Astrocyte (in vitro differentiated cells and primary cell): ENCODE measurements around the gene AHDC1. TPM values are rescaled to one million over a fixed set of nuclear protein-coding genes. Genes with fewer than 3 reads are reported as not detected.

Experiments used
- DNase-seq: peaks from one replicate; pipeline ENCODE4 v3.0.0-alpha.2; 2010; ENCODE audit warnings: low read depth
- FAIRE-seq: peaks from 2 replicates; lab custom pipeline; 2011; peaks lifted over from hg19 to GRCh38; lab: Jason Lieb, UNC
- H2AFZ ChIP-seq: 2 replicates; pipeline ENCODE4 v1.6.0; 2012; ENCODE audit warnings: low read depth, low read length, inconsistent platforms
- H3K27ac ChIP-seq: 2 replicates; pipeline ENCODE4 v1.5.1; 2011; ENCODE audit warnings: low read depth, low read length, inconsistent platforms
- H3K27me3 ChIP-seq: 2 replicates; pipeline ENCODE4 v1.6.0; 2011; ENCODE audit warnings: low read length, inconsistent platforms; ENCODE audit not compliant: insufficient read depth
- H3K36me3 ChIP-seq: 2 replicates; pipeline ENCODE4 v1.5.1; 2011; ENCODE audit warnings: low read length, inconsistent platforms; ENCODE audit not compliant: insufficient read depth
- H3K4me1 ChIP-seq: 2 replicates; pipeline ENCODE4 v1.5.1; 2011; ENCODE audit warnings: low read length, inconsistent platforms; ENCODE audit not compliant: insufficient read depth
- H3K4me2 ChIP-seq: 2 replicates; pipeline ENCODE4 v1.6.0; 2012; ENCODE audit warnings: low read length, inconsistent platforms
- H3K4me3 ChIP-seq: 2 replicates; pipeline ENCODE4 v1.5.1; 2011; ENCODE audit warnings: low read depth, mild to moderate bottlenecking, low read length, inconsistent platforms; ENCODE audit not compliant: insufficient read depth
- H3K79me2 ChIP-seq: 2 replicates; pipeline ENCODE4 v1.6.0; 2012; ENCODE audit warnings: mild to moderate bottlenecking, low read length, inconsistent platforms; ENCODE audit not compliant: insufficient read depth
- H3K9ac ChIP-seq: 2 replicates; pipeline ENCODE4 v1.6.0; 2012; ENCODE audit warnings: mild to moderate bottlenecking, low read length, inconsistent platforms
- H3K9me3 ChIP-seq: 2 replicates; pipeline ENCODE4 v1.5.1; 2012; ENCODE audit warnings: low read depth, mild to moderate bottlenecking, low read length, inconsistent platforms; ENCODE audit not compliant: insufficient read depth
- H4K20me1 ChIP-seq: 2 replicates; pipeline ENCODE4 v1.6.0; 2012; ENCODE audit warnings: low read length, inconsistent platforms; ENCODE audit not compliant: insufficient read depth
- H3K27ac Mint-ChIP-seq: one replicate; pipeline ENCODE4 v1.8.0; 2021; ENCODE audit warnings: mild to moderate bottlenecking, mixed read lengths; ENCODE audit not compliant: unreplicated experiment
- H3K27me3 Mint-ChIP-seq: one replicate; pipeline ENCODE4 v1.8.0; 2021; ENCODE audit warnings: low read depth, mixed read lengths; ENCODE audit not compliant: unreplicated experiment
- H3K36me3 Mint-ChIP-seq: one replicate; pipeline ENCODE4 v1.8.0; 2021; ENCODE audit warnings: low read depth, mixed read lengths; ENCODE audit not compliant: unreplicated experiment
- H3K4me1 Mint-ChIP-seq: one replicate; pipeline ENCODE4 v1.8.0; 2021; ENCODE audit warnings: low read depth, mixed read lengths; ENCODE audit not compliant: unreplicated experiment
- H3K4me3 Mint-ChIP-seq: one replicate; pipeline ENCODE4 v1.8.0; 2021; ENCODE audit warnings: mild to moderate bottlenecking, moderate library complexity, mixed read lengths; ENCODE audit not compliant: unreplicated experiment
- H3K9me3 Mint-ChIP-seq: one replicate; pipeline ENCODE4 v1.8.0; 2021; ENCODE audit warnings: mild to moderate bottlenecking, mixed read lengths; ENCODE audit not compliant: unreplicated experiment
- CTCF ChIP-seq: IDR thresholded peaks from 2 replicates; pipeline ENCODE4 v1.5.1; 2011; ENCODE audit warnings: low read depth, mild to moderate bottlenecking, inconsistent platforms, low read length, moderate library complexity; ENCODE audit not compliant: insufficient read depth
- EZH2 ChIP-seq: IDR thresholded peaks from 2 replicates; pipeline ENCODE4 v1.6.1; 2012; ENCODE audit warnings: mild to moderate bottlenecking, low read length, inconsistent platforms; ENCODE audit not compliant: insufficient read depth
- total RNA-seq: library from RNA; stranded (reverse); gene quantifications from 2 replicates; pipeline ENCODE4 v1.2.1, GENCODE V29; 2021

The AHDC1 gene
- total RNA-seq, 1 donor from 2014 or later: 75.7 TPM

GRCh38 chr1:27544834-27545233, 59.1 kb downstream of the AHDC1 start:
- no peak for FAIRE-seq
- Histone ChIP-seq H3K4me1 (peaks cover 35% of the 10 kb centered on the region), H3K4me3 (no peak overlapping the region), H3K9ac (no peak overlapping the region), H4K20me1 (peaks cover 32% of the 10 kb centered on the region), H3K79me2 (peaks cover 30% of the 10 kb centered on the region), H3K36me3 (peaks cover 2% of the 10 kb centered on the region), H3K4me2 (no peak overlapping the region), H3K9me3 (no peaks in the 10 kb centered on the region), H3K27ac (no peak overlapping the region), H3K27me3 (no peaks in the 10 kb centered on the region), H2AFZ (no peak overlapping the region)
- Mint-ChIP-seq H3K27ac (peak overlapping the region; percentile 58), H3K36me3 (peaks cover 15% of the 10 kb centered on the region), H3K9me3 (no peaks in the 10 kb centered on the region), H3K27me3 (no peaks in the 10 kb centered on the region), H3K4me3 (no peak overlapping the region), H3K4me1 (peaks cover 45% of the 10 kb centered on the region)
- no peak for DNase-seq
- TF ChIP-seq CTCF: no peak
- no peak for TF ChIP-seq EZH2

DNA sequence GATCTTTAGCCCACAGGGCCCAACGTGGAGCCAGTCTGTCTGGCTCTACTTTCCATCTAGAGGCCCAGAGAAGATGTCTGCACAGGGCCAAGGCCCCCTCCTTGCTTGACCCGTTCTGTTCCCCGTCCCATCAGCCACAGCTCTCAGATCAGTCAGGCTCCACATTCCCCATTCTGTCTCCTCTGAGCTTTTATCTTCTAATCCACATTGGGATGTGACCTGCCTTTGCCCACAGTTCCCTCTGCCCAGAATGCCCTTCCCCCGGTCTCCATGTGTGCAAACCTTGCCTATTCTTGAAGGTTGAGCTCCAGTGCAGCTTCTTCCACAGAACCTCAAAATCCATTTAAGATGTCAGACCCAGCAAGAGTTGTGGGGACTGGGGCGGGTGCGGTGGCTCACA, 60.7 kb downstream of the AHDC1 start:
- Histone ChIP-seq H2AFZ (no peak overlapping the region), H3K9ac (peak overlapping the region; percentile 39), H3K27ac (peak overlapping the region; percentile 71), H3K9me3 (no peaks in the 10 kb centered on the region), H3K4me2 (no peak overlapping the region), H3K36me3 (peaks cover 2% of the 10 kb centered on the region), H3K79me2 (peaks cover 32% of the 10 kb centered on the region), H3K27me3 (no peaks in the 10 kb centered on the region), H3K4me1 (peaks cover 50% of the 10 kb centered on the region), H3K4me3 (no peak overlapping the region), H4K20me1 (peaks cover 32% of the 10 kb centered on the region)
- peaks cover 56% of the 10 kb centered on the region for H3K4me1 Mint-ChIP-seq
- TF ChIP-seq CTCF (no peak), EZH2 (no peak)
- peaks cover 16% of the 10 kb centered on the region for H3K36me3 Mint-ChIP-seq
- no peaks in the 10 kb centered on the region for H3K9me3 Mint-ChIP-seq
- no peak for DNase-seq
- no peak overlapping the region for H3K4me3 Mint-ChIP-seq
- no peak for FAIRE-seq
- no peaks in the 10 kb centered on the region for H3K27me3 Mint-ChIP-seq
- peak overlapping the region; percentile 78 for H3K27ac Mint-ChIP-seq

DNA sequence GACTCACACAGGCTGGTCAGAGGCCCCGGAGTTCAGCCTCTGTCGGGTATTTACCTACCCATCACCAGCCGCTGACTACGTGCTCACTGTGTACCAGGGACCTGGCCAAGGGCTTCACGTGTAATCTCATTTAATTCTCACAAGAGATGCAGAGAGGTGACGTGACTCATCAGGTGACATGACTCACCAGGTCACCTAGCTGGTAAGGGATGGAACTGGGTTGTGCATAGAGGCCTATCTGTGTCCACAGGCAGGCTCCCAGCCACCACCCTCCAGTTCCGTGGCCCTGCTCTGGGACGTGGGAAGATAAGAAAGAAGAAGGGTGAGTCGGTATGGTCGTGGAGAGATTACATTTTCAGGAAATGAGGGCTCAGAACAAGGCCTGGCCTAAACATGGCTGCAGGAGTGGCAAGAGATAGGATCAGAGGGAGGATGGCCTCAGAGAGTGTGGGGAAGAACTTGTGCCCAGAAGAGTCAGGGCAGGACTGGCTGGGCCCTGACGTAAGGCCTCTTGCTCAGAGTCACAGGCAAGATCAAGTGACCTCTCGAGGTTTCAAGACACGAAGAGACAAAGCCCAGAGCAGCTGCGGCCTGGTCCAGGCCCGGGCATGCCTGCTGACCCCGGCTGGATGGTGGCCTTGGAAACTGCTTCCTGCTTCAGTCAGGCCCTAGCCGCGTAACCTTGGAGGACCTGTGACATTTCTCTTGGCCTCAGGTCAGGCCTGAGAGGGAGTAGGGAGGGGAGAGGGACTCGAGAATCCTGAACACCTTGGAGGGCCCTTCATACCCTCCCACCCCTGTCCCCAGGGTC, 61.3 kb downstream of the AHDC1 start:
- H3K27me3 ChIP-seq: no peaks in the 10 kb centered on the region
- Mint-ChIP-seq H3K27ac (peak overlapping the region; percentile 84), H3K27me3 (no peaks in the 10 kb centered on the region), H3K36me3 (peaks cover 16% of the 10 kb centered on the region), H3K4me1 (peaks cover 61% of the 10 kb centered on the region), H3K9me3 (no peaks in the 10 kb centered on the region), H3K4me3 (peak overlapping the region; percentile 45)
- no peaks in the 10 kb centered on the region for H3K9me3 ChIP-seq
- no peaks in the 10 kb centered on the region for H3K36me3 ChIP-seq
- peaks cover 32% of the 10 kb centered on the region for H3K79me2 ChIP-seq
- peak overlapping the region; percentile 39 for H3K9ac ChIP-seq
- FAIRE-seq: no peak
- DNase-seq: peak; percentile 74
- peak overlapping the region; percentile 17 for H3K4me2 ChIP-seq
- TF ChIP-seq CTCF (no peak), EZH2 (no peak)
- peak overlapping the region; percentile 71 for H3K27ac ChIP-seq
- H2AFZ ChIP-seq: no peak overlapping the region
- H3K4me3 ChIP-seq: no peak overlapping the region
- peaks cover 35% of the 10 kb centered on the region for H4K20me1 ChIP-seq
- peaks cover 57% of the 10 kb centered on the region for H3K4me1 ChIP-seq
